Measurements from ENCODE around the gene PDCL3.

PDCL3 gene

DNA sequence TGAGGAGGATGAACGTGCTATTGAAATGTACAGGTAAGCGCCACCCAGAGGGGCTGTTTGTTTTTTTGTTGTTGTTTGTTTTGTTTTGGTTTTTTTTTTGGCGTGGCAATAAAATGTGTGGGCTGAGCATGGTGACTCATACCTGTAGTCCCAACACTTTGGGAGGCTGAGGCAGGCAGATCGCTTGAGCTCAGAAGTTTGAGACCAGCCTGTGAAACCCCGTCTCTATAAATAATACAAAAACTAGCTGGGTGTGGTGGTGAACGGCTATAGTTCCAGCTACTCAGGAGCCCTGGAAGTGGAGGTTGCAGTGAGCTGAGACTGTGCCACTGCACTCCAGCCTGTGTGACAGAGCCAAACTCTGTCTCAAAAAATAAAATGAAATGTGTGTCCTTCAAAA, 6.2 kb downstream of the PDCL3 start:
- H3K9ac ChIP-seq (ENCODE audit: low read length), result no peak overlapping the region
- H3K27me3 ChIP-seq (replicated peaks; ENCODE audit: insufficient read depth, low read length), result no peaks in the 10 kb centered on the region
- H3K9me2 ChIP-seq (replicated peaks; ENCODE audit: insufficient read depth, low read length), result no peaks in the 10 kb centered on the region
- no peak overlapping the region for H3K4me2 ChIP-seq (ENCODE audit: low read depth, low read length)
- peaks cover 9% of the 10 kb centered on the region; the same call in 1 of the 2 replicates for H3K79me2 ChIP-seq (ENCODE audit: low read length)
- TF ChIP-seq EZH2 (optimal IDR thresholded peaks at IDR 0.05; ENCODE audit: low read depth, low read length) (no peak), EZH2phosphoT487 (IDR thresholded peaks at IDR 0.05; ENCODE audit: low read length) (no peak)
- TF ChIP-seq, protein P1, sequence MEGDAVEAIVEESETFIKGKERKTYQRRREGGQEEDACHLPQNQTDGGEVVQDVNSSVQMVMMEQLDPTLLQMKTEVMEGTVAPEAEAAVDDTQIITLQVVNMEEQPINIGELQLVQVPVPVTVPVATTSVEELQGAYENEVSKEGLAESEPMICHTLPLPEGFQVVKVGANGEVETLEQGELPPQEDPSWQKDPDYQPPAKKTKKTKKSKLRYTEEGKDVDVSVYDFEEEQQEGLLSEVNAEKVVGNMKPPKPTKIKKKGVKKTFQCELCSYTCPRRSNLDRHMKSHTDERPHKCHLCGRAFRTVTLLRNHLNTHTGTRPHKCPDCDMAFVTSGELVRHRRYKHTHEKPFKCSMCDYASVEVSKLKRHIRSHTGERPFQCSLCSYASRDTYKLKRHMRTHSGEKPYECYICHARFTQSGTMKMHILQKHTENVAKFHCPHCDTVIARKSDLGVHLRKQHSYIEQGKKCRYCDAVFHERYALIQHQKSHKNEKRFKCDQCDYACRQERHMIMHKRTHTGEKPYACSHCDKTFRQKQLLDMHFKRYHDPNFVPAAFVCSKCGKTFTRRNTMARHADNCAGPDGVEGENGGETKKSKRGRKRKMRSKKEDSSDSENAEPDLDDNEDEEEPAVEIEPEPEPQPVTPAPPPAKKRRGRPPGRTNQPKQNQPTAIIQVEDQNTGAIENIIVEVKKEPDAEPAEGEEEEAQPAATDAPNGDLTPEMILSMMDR (IDR thresholded peaks at IDR 0.05; ENCODE audit: low read length), result no peak
- H4K20me1 ChIP-seq (ENCODE audit: insufficient read depth, low read length), result no peaks in the 10 kb centered on the region
- no peak overlapping the region for H3K27ac ChIP-seq (ENCODE audit: low read length)
- DNase-seq, result no peak
- no peaks in the 10 kb centered on the region for H3K9me3 ChIP-seq (replicated peaks; ENCODE audit: insufficient read depth, low read length)
- H3K36me3 ChIP-seq (replicated peaks; ENCODE audit: insufficient read depth, low read length), result peaks cover 3% of the 10 kb centered on the region; the same call in 1 of the 2 replicates
- no peak overlapping the region for H2AFZ ChIP-seq (ENCODE audit: low read length)
- H3K4me3 ChIP-seq (ENCODE audit: low read length), result no peak overlapping the region
- H3K4me1 ChIP-seq (ENCODE audit: low read length), result no peaks in the 10 kb centered on the region
- no peaks in the 10 kb centered on the region for H3F3A ChIP-seq (ENCODE audit: insufficient read depth, low read length)

DNA sequence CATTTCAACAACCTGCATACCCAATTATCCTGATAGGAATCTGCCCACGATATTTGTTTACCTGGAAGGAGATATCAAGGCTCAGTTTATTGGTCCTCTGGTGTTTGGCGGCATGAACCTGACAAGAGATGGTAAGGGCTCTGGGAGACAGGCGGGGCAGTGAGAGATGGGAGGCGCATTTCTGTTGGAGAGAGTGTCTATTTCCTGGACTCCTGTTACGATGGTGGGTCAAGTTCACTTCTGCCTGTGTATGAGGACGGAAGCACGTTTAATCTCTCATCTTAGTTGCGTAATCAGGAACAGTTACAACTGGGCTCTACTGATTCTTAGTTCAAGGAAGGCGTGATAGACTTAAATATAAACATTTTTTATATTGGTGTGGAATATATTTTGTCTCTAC, 8.9 kb downstream of the PDCL3 start:
- Histone ChIP-seq H3K9me2 (replicated peaks; ENCODE audit: insufficient read depth, low read length) (no peaks in the 10 kb centered on the region), H3F3A (ENCODE audit: insufficient read depth, low read length) (no peaks in the 10 kb centered on the region), H4K20me1 (ENCODE audit: insufficient read depth, low read length) (no peaks in the 10 kb centered on the region), H3K27me3 (replicated peaks; ENCODE audit: insufficient read depth, low read length) (no peaks in the 10 kb centered on the region), H3K79me2 (ENCODE audit: low read length) (no peaks in the 10 kb centered on the region), H3K27ac (ENCODE audit: low read length) (no peak overlapping the region), H3K9ac (ENCODE audit: low read length) (no peak overlapping the region), H3K9me3 (replicated peaks; ENCODE audit: insufficient read depth, low read length) (no peaks in the 10 kb centered on the region), H3K4me3 (ENCODE audit: low read length) (no peak overlapping the region), H3K4me2 (ENCODE audit: low read depth, low read length) (no peak overlapping the region), H3K4me1 (ENCODE audit: low read length) (no peaks in the 10 kb centered on the region), H3K36me3 (replicated peaks; ENCODE audit: insufficient read depth, low read length) (peaks cover 3% of the 10 kb centered on the region; the same call in 1 of the 2 replicates), H2AFZ (ENCODE audit: low read length) (no peak overlapping the region)
- TF ChIP-seq, protein P1 (IDR thresholded peaks at IDR 0.05; ENCODE audit: low read length), result no peak
- TF ChIP-seq EZH2phosphoT487 (IDR thresholded peaks at IDR 0.05; ENCODE audit: low read length) (no peak), EZH2 (optimal IDR thresholded peaks at IDR 0.05; ENCODE audit: low read depth, low read length) (no peak)
- no peak for DNase-seq

DNA sequence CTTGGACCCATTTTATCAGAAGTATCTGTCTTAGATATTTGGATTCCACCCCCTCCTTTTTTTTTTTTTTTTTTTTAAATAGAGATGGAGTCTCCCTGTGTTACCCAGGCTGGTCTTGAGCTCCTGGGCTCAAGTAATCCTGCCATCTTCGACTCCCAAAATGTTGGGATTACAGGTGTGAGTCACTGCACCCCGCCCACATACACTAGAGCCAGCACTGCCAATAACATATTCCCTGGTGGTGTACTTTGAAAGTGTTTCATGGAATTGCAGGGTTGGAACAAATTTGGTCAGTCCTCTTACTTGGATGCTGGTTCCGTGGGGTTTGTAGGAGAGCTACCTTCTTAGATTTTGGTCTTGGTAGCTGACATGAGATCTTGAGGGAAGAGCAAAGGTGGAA, 15.0 kb downstream of the PDCL3 start:
- Histone ChIP-seq H3K9ac (ENCODE audit: low read length) (no peak overlapping the region), H3K4me1 (ENCODE audit: low read length) (no peaks in the 10 kb centered on the region), H3K27me3 (replicated peaks; ENCODE audit: insufficient read depth, low read length) (no peaks in the 10 kb centered on the region), H3K27ac (ENCODE audit: low read length) (no peak overlapping the region), H3K79me2 (ENCODE audit: low read length) (no peaks in the 10 kb centered on the region), H3K9me2 (replicated peaks; ENCODE audit: insufficient read depth, low read length) (no peaks in the 10 kb centered on the region), H3F3A (ENCODE audit: insufficient read depth, low read length) (no peaks in the 10 kb centered on the region), H3K4me2 (ENCODE audit: low read depth, low read length) (no peak overlapping the region), H2AFZ (ENCODE audit: low read length) (no peak overlapping the region), H3K36me3 (replicated peaks; ENCODE audit: insufficient read depth, low read length) (no peaks in the 10 kb centered on the region), H3K9me3 (replicated peaks; ENCODE audit: insufficient read depth, low read length) (no peaks in the 10 kb centered on the region), H4K20me1 (ENCODE audit: insufficient read depth, low read length) (no peaks in the 10 kb centered on the region), H3K4me3 (ENCODE audit: low read length) (no peak overlapping the region)
- DNase-seq, result no peak
- TF ChIP-seq, protein P1 (IDR thresholded peaks at IDR 0.05; ENCODE audit: low read length), result no peak
- no peak for TF ChIP-seq EZH2phosphoT487 (IDR thresholded peaks at IDR 0.05; ENCODE audit: low read length)

Measured in MM.1S (cell line).